ENCODE measurements around the gene CELF2.

DNA sequence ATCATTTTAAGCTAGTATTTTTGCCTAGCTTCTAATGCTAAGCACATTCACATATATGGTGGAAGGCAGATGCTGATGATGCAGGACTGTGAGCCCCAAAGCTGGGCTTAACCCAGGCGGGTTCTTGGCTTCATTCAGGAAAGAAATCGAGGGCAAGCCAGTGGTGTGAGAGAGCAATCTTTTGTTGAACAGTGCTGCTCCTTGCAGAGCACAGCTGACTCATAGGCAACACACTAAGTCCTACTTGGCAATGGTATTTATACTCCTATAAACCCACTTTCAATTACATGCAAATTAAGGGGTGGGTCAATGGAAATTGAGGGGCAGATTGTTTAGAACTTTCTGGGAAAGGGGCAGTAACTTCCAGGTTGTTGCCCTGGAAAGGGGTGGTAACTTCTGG is 42.0 kb upstream of the CELF2 start:
- TF ChIP-seq, protein P1, sequence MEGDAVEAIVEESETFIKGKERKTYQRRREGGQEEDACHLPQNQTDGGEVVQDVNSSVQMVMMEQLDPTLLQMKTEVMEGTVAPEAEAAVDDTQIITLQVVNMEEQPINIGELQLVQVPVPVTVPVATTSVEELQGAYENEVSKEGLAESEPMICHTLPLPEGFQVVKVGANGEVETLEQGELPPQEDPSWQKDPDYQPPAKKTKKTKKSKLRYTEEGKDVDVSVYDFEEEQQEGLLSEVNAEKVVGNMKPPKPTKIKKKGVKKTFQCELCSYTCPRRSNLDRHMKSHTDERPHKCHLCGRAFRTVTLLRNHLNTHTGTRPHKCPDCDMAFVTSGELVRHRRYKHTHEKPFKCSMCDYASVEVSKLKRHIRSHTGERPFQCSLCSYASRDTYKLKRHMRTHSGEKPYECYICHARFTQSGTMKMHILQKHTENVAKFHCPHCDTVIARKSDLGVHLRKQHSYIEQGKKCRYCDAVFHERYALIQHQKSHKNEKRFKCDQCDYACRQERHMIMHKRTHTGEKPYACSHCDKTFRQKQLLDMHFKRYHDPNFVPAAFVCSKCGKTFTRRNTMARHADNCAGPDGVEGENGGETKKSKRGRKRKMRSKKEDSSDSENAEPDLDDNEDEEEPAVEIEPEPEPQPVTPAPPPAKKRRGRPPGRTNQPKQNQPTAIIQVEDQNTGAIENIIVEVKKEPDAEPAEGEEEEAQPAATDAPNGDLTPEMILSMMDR (IDR thresholded peaks at IDR 0.05; ENCODE audit: low read depth, low read length, poor library complexity, severe bottlenecking), result no peak
- TF ChIP-seq EZH2phosphoT487 (IDR thresholded peaks at IDR 0.05; ENCODE audit: borderline replicate concordance, low read length), result no peak

Data from DOHH2 (cell line).